Hematopoietic multipotent progenitor cell treated with erythropoietin and hydrocortisone succinate and interleukin-3 and kit ligand, for 4 days (in vitro differentiated cells): Measurements from ENCODE around the gene CHN1.

Experiments used
- DNase-seq: peaks from one replicate; pipeline ENCODE4 v3.0.0-alpha.2; 2015

The CHN1 gene

GRCh38 chr2:174924061-174924693 is 81.0 kb downstream of the CHN1 start:
- DNase-seq = no peak

GRCh38 chr2:174919947-174920595 is 85.1 kb downstream of the CHN1 start:
- DNase-seq = no peak

GRCh38 chr2:174918886-174919526 is 86.2 kb downstream of the CHN1 start:
- DNase-seq = no peak

- DNase-seq = no peak
Measured at GRCh38 chr2:174916270-174916930, 88.8 kb downstream of the CHN1 start.

GRCh38 chr2:174914853-174915760 is 90.1 kb downstream of the CHN1 start:
- no peak for DNase-seq

- no peak for DNase-seq
Measured at GRCh38 chr2:174908284-174908683, 96.9 kb downstream of the CHN1 start.

GRCh38 chr2:174903264-174903556 is 102.0 kb downstream of the CHN1 start:
- no peak for DNase-seq

GRCh38 chr2:174902506-174903263 is 102.5 kb downstream of the CHN1 start:
- DNase-seq = peak; percentile 51

GRCh38 chr2:174901075-174901474 is 104.1 kb downstream of the CHN1 start:
- DNase-seq = no peak

- no peak for DNase-seq
Measured at GRCh38 chr2:174897286-174897685, 107.9 kb downstream of the CHN1 start.

GRCh38 chr2:174893018-174893417 is 112.2 kb downstream of the CHN1 start:
- no peak for DNase-seq

- no peak for DNase-seq
Measured at GRCh38 chr2:174892546-174892945, 112.6 kb downstream of the CHN1 start.

GRCh38 chr2:174888646-174889271 is 116.4 kb downstream of the CHN1 start:
- no peak for DNase-seq

- DNase-seq = no peak
Measured at GRCh38 chr2:174888146-174888545, 117.0 kb downstream of the CHN1 start.

- DNase-seq = no peak
Measured at GRCh38 chr2:174882416-174882815, 122.8 kb downstream of the CHN1 start.

GRCh38 chr2:174881678-174882077 is 123.5 kb downstream of the CHN1 start:
- no peak for DNase-seq

- peak; percentile 6 for DNase-seq
Measured at GRCh38 chr2:174878537-174879147, 126.5 kb downstream of the CHN1 start.

GRCh38 chr2:174877751-174878150 is 127.4 kb downstream of the CHN1 start:
- no peak for DNase-seq

- DNase-seq = no peak
Measured at GRCh38 chr2:174877301-174877700, 127.9 kb downstream of the CHN1 start.

GRCh38 chr2:174874085-174874484 is 131.1 kb downstream of the CHN1 start:
- DNase-seq = no peak

GRCh38 chr2:174873471-174873870 is 131.7 kb downstream of the CHN1 start:
- no peak for DNase-seq
